HG03378 (cell line): ENCODE results near the gene OR56A4.

Source experiments
- ATAC-seq: cut with Tn5 transposase; IDR thresholded peaks from one replicate; pipeline ENCODE4 v1.9.1; 2021; ENCODE audit warnings: mild to moderate bottlenecking, moderate library complexity; ENCODE audit not compliant: unreplicated experiment

OR56A4 gene

GRCh38 chr11:6006846-6007245 is at the start of gene OR56A4:
OR56A4 (minus strand) TSS chr11:6006946; CDS start chr11:6002992, 3,954 bp downstream.
- ATAC-seq, result no peak

GRCh38 chr11:6055569-6055968 is 48.8 kb upstream of the OR56A4 start:
- no peak for ATAC-seq

- no peak for ATAC-seq
Observed at GRCh38 chr11:6052374-6052773, 45.6 kb upstream of the OR56A4 start.

GRCh38 chr11:6040874-6041273 is 34.1 kb upstream of the OR56A4 start:
- no peak for ATAC-seq

GRCh38 chr11:6030708-6031405 is 24.1 kb upstream of the OR56A4 start, which contains the start of gene OR56A1:
OR56A1 (minus strand) TSS chr11:6030758; CDS start chr11:6027692, 3,066 bp downstream.
- no peak for ATAC-seq

- ATAC-seq, result no peak
Observed at GRCh38 chr11:6027501-6027900, 20.8 kb upstream of the OR56A4 start.

GRCh38 chr11:6025056-6025455 is 18.3 kb upstream of the OR56A4 start:
- ATAC-seq, result no peak

GRCh38 chr11:6022956-6023355 is 16.2 kb upstream of the OR56A4 start:
- no peak for ATAC-seq

GRCh38 chr11:6013042-6013441 is 6.3 kb upstream of the OR56A4 start:
- no peak for ATAC-seq

- no peak for ATAC-seq
Observed at GRCh38 chr11:6012035-6012668, 5.4 kb upstream of the OR56A4 start.

GRCh38 chr11:6006395-6006794 is 351 bp downstream of the OR56A4 start:
- no peak for ATAC-seq

- ATAC-seq, result no peak
Observed at GRCh38 chr11:6002202-6002699, 4.5 kb downstream of the OR56A4 start.

- ATAC-seq, result no peak
Observed at GRCh38 chr11:5994791-5995190, 12.0 kb downstream of the OR56A4 start.

GRCh38 chr11:5992604-5993251 is 14.0 kb downstream of the OR56A4 start:
- no peak for ATAC-seq

GRCh38 chr11:5992150-5992549 is 14.6 kb downstream of the OR56A4 start:
- no peak for ATAC-seq

GRCh38 chr11:5989203-5989602 is 17.5 kb downstream of the OR56A4 start:
- no peak for ATAC-seq

- ATAC-seq, result no peak
Observed at GRCh38 chr11:5986885-5987284, 19.9 kb downstream of the OR56A4 start, which contains the start of gene OR52L1. OR52L1 (minus strand) TSS chr11:5986985; CDS start chr11:5986930, 55 bp downstream.

- no peak for ATAC-seq
Observed at GRCh38 chr11:5983443-5983842, 23.3 kb downstream of the OR56A4 start.

- no peak for ATAC-seq
Observed at GRCh38 chr11:5973530-5973929, 33.2 kb downstream of the OR56A4 start.

GRCh38 chr11:5968394-5968793 is 38.4 kb downstream of the OR56A4 start, which contains the start of gene OR56A5:
OR56A5 (minus strand) TSS chr11:5968494; CDS start chr11:5968494, 0 bp downstream.
- no peak for ATAC-seq

GRCh38 chr11:5967708-5968107 is 39.0 kb downstream of the OR56A4 start:
- ATAC-seq, result no peak

- no peak for ATAC-seq
Observed at GRCh38 chr11:5966958-5967357, 39.8 kb downstream of the OR56A4 start.
